Measurements from ENCODE around the gene STK32B.

DNA sequence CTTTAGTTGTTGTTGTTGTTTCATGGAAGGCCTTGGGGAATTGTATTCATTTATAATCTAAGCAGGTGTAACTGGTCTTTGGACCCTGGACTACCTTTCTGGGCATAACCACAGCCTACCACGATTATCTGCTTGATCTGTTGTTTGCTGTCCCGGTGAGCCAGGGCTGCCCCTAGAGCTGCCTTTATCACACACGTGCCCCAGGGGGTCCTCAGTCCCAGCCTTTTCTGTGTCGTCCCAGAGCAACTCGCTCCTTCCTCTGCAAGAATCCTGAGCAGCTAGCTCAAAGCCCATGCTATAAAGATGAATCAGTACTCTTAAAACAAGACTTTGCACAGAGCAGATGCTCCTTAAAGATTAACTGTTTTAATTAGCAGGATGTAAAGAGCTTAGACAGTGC, 383.9 kb downstream of the STK32B start:
- TF ChIP-seq POLR2A (IDR thresholded peaks at IDR 0.05; ENCODE audit: low read length): no peak
- TF ChIP-seq GATA1 (IDR thresholded peaks at IDR 0.05; ENCODE audit: low read depth, low read length): no peak
